Neural crest cell (in vitro differentiated cells): ENCODE measurements around the gene GPR62. TPM values are rescaled to one million over a fixed set of nuclear protein-coding genes. Genes with fewer than 3 reads are reported as not detected.
"Not testable (repeated sequence)": the region's sequence is repeated elsewhere in the genome, so short reads cannot be mapped to it uniquely, and the experiment has no call there.

Experiments used
- DNase-seq: peaks from one replicate; pipeline ENCODE4 v3.0.0; 2021; ENCODE audit warnings: low read depth, mixed read lengths, low spot score
- H3K27ac Mint-ChIP-seq: one replicate; pipeline ENCODE4 v1.8.0; 2021; ENCODE audit warnings: mild to moderate bottlenecking, mixed read lengths; ENCODE audit not compliant: unreplicated experiment
- H3K27me3 Mint-ChIP-seq: 2 replicates; pipeline ENCODE4 v1.8.0; 2021; ENCODE audit warnings: low read depth, mild to moderate bottlenecking, mixed read lengths
- H3K36me3 Mint-ChIP-seq: 2 replicates; pipeline ENCODE4 v1.8.0; 2021; ENCODE audit warnings: low read depth, mild to moderate bottlenecking, mixed read lengths
- H3K4me1 Mint-ChIP-seq: 2 replicates; pipeline ENCODE4 v1.8.0; 2021; ENCODE audit warnings: mixed read lengths
- H3K4me3 Mint-ChIP-seq: one replicate; pipeline ENCODE4 v1.8.0; 2021; ENCODE audit warnings: mild to moderate bottlenecking, mixed read lengths
- H3K9me3 Mint-ChIP-seq: 2 replicates; pipeline ENCODE4 v1.8.0; 2021; ENCODE audit warnings: mixed read lengths
- total RNA-seq: library from RNA; stranded (reverse); gene quantifications from 2 replicates; pipeline ENCODE4 v1.2.1, GENCODE V29; 2021
- TF ChIP-seq, protein P1 (sequence below): fragments of 200-600 bp; sonication (generic); conservative IDR thresholded peaks from 2 replicates; pipeline ENCODE4 v1.5.0; 2021; ENCODE audit warnings: antibody characterized with exemption, mild to moderate bottlenecking

The GPR62 gene
- total RNA-seq, 1 donor from 2014 or later: 0.23 TPM

DNA sequence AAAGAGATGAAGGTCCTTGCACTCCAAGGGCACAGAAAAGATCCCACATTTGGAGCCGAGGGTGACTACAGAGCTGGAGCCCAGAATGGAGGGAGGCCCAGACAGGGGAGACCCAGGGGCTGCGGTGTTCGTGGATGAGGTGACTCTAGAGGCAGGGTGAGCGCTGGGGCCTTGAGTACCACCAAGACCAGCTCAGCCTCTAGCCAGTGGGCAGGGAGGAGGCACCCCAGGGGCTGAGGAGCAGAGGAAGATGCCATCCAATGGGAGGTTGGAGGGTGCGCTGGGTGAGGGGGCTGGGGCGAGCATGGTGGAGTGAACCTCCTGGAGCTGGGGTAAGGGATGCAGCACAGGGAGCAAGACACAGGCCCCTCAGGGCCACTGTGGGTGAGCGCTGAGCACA is 26.7 kb upstream of the GPR62 start:
- Mint-ChIP-seq H3K36me3 (no peaks in the 10 kb centered on the region), H3K27ac (no peak overlapping the region), H3K27me3 (no peaks in the 10 kb centered on the region), H3K4me3 (no peak overlapping the region), H3K4me1 (no peaks in the 10 kb centered on the region), H3K9me3 (no peaks in the 10 kb centered on the region)
- DNase-seq: no peak
- TF ChIP-seq, protein P1, sequence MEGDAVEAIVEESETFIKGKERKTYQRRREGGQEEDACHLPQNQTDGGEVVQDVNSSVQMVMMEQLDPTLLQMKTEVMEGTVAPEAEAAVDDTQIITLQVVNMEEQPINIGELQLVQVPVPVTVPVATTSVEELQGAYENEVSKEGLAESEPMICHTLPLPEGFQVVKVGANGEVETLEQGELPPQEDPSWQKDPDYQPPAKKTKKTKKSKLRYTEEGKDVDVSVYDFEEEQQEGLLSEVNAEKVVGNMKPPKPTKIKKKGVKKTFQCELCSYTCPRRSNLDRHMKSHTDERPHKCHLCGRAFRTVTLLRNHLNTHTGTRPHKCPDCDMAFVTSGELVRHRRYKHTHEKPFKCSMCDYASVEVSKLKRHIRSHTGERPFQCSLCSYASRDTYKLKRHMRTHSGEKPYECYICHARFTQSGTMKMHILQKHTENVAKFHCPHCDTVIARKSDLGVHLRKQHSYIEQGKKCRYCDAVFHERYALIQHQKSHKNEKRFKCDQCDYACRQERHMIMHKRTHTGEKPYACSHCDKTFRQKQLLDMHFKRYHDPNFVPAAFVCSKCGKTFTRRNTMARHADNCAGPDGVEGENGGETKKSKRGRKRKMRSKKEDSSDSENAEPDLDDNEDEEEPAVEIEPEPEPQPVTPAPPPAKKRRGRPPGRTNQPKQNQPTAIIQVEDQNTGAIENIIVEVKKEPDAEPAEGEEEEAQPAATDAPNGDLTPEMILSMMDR: no peak

DNA sequence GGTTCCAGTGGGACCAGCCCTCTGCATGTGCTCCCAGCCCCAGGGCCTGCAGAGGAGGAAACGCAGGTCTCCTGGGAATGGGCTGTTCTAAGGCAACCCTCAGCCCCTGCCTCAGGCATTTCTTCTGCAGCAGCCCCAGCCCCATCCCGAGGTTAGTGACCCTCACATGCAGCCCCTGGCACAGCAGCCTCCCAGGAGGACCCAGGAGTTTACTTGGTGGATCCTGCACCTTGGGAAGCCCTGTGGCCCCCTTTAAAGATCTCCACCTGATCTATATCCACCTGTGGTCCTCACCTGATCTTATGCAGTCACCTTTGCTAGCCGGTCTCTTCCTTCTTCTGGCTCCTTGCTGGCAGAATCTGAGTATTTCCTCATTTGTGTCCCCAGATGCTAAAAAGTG is 26.2 kb upstream of the GPR62 start:
- H3K27ac Mint-ChIP-seq, H3K4me1 Mint-ChIP-seq, H3K36me3 Mint-ChIP-seq, H3K4me3 Mint-ChIP-seq, DNase-seq, H3K27me3 Mint-ChIP-seq, H3K9me3 Mint-ChIP-seq: not testable (repeated sequence)

DNA sequence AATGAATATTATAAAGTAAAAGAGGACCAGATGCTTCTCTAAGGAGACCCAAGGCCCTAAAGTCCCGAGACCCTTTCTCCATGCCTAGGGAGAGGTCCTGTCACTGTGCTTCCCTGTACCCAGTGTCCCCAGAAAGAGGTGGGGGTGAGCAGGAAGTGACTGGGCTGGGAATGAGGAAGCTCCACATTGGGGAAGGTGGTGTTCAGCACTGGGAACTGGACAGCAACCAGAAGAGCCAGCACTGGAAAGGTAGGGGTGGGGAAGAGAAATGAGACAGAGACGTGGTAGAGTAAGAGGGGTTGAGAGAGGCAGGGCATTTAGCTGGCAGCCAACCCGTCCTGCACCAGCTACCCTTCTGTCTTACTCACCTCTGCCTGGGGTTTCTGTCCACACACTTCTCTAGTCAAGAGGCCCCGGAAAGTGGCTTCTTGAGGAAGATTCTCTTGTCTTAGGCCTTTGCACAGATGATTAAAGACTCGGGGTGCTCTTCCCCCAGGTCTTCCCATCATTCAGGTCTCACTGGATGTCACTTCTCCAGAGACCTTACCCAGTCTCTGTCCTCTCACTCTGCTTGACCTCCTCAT is 25.7 kb upstream of the GPR62 start:
- Mint-ChIP-seq H3K27me3 (no peaks in the 10 kb centered on the region), H3K27ac (no peak overlapping the region), H3K4me1 (no peaks in the 10 kb centered on the region), H3K9me3 (no peaks in the 10 kb centered on the region), H3K4me3 (no peak overlapping the region), H3K36me3 (no peaks in the 10 kb centered on the region)
- TF ChIP-seq, protein P1: no peak
- DNase-seq: no peak

DNA sequence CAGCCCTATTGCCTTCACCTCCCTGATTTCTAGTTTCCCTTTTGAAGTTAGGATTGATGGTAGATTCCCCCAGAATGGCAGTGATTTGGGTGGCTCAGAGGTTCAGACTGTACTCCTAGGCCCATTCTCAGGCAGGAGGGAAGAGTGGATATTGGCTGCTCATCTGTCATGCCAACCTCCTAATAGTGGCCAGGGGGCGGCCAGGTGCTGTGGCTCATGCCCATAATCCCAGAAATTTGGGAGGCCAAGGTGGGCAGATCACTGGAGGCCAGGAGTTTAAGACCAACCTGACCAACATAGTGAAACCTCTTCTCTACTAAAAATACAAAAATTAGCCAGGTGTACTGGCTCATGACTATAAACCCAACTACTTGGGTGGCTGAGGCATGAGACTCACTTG is 24.7 kb upstream of the GPR62 start:
- Mint-ChIP-seq H3K27ac (no peak overlapping the region), H3K4me3 (no peak overlapping the region), H3K4me1 (no peaks in the 10 kb centered on the region), H3K36me3 (no peaks in the 10 kb centered on the region), H3K9me3 (no peaks in the 10 kb centered on the region), H3K27me3 (no peaks in the 10 kb centered on the region)
- TF ChIP-seq, protein P1: no peak
- DNase-seq: no peak

DNA sequence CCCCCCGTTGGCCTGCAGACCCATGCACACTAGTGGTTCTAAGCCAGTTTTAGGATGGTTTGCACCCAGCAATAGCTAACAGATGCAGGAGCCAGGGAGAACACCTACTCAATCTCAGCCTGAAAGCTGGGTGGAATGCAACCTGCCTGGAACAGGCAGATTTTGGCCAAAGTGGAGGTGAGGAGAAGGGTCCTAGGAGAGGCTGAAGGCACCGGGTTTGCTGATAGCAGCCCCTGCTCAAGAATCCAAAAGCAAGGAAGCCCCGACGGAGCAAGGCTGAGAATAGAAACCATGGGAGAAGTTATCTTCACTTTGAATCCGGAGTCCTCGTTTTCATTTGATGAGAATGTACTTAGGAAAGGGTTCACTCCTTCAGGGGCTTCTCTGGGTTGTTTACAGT is 23.4 kb upstream of the GPR62 start:
- H3K9me3 Mint-ChIP-seq: no peaks in the 10 kb centered on the region
- H3K4me1 Mint-ChIP-seq: no peaks in the 10 kb centered on the region
- no peaks in the 10 kb centered on the region for H3K27me3 Mint-ChIP-seq
- DNase-seq: no peak
- no peak overlapping the region for H3K27ac Mint-ChIP-seq
- no peak overlapping the region for H3K4me3 Mint-ChIP-seq
- TF ChIP-seq, protein P1: no peak
- H3K36me3 Mint-ChIP-seq: no peaks in the 10 kb centered on the region

DNA sequence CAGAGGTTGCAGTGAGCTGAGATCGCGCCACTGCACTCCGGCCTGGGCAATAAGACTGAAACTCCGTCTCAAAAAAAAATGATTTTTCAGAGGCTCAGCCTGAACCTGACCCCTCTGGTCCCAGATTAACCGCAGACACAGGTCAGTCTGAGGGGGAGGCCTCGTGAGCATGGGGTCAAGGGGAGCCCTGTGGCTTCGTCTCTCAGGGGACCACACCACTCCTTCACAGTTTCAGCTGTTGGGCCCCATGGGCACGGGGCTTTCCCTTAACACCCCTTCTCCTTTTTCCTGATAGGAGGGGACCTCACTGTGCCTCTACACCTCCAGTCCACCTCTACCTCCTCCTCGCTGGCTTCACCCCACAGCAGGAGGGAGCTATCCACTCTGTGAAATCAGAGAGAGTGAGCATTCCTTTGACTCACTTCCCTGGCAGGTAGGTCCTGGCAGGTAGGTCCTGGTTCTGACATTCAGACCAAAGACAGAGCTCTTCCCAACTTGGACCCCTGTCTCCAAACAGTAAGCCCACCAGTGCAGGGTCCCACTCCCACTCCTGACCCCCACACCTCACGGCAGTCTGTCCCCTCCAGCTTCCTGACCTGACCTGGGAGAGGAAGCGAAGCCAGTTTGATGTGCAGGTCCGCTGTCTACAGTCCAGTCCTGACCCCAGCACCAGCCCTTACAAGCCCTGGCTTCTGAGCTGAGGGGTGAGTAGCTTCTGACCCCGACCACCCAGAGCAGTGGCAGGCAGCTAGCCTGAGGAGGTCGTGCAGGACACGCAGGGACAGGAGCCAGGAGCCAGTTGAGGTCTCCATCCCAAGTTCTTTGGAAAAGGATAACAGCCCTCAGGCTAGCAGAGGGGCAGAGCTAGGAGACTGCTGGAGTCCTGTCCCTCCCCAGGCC is 22.5 kb upstream of the GPR62 start:
- H3K4me3 Mint-ChIP-seq: no peak overlapping the region
- H3K9me3 Mint-ChIP-seq: no peaks in the 10 kb centered on the region
- no peaks in the 10 kb centered on the region for H3K27me3 Mint-ChIP-seq
- no peaks in the 10 kb centered on the region for H3K36me3 Mint-ChIP-seq
- H3K27ac Mint-ChIP-seq: no peak overlapping the region
- H3K4me1 Mint-ChIP-seq: no peaks in the 10 kb centered on the region
- TF ChIP-seq, protein P1: no peak
- DNase-seq: no peak
